ENCODE results near the gene PLA2G12A.

The PLA2G12A gene

GRCh38 chr4:109676886-109677285 lies 53.0 kb downstream of the PLA2G12A start:
- DNase-seq (ENCODE audit: low read depth), result no peak

DNA sequence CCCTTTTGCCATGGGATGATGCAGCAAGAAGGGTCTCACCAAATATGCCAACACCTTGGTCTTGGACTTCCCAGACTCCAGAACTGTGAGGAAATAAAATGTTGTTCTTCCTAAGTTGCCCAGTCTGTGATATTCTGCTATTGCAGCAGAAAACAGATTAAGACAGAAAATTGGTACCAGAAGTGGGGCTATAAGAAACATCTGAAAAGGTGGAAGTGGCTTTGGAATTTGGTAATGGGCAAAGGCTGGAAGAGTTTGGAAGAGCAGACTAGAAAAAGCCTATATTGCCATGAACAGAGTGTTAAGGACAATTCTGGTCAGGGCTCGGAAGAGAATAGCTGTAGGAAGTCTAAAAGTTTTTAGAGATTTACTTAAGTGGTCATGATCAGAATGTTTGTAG lies 54.0 kb downstream of the PLA2G12A start:
- DNase-seq (ENCODE audit: low read depth), result no peak

- no peak for DNase-seq (ENCODE audit: low read depth)
Observed at GRCh38 chr4:109675181-109675580, 54.7 kb downstream of the PLA2G12A start.

- DNase-seq (ENCODE audit: low read depth), result no peak
Observed at GRCh38 chr4:109673303-109673702, 56.6 kb downstream of the PLA2G12A start.

- no peak for DNase-seq (ENCODE audit: low read depth)
Observed at GRCh38 chr4:109672169-109672930, 57.5 kb downstream of the PLA2G12A start.

DNA sequence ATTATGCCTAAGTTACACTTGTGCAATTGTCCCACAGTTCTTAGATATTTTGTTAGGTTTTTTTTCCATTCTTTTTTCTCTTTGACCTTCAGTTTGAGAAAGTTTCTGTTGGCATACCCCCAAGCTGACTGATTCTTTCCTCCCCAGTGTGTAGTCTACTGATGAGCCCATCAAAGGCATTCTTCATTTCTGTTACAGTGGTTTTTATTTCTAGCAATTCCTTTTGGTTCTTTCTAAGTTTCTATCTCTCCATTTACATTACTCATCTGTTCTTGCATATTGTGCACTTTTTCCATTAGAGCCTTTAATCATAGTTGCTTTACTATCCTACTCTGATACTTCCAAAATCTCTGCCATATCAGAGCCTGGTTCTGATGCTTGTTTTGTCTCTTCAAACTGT lies 58.5 kb downstream of the PLA2G12A start:
- DNase-seq (ENCODE audit: low read depth), result no peak

DNA sequence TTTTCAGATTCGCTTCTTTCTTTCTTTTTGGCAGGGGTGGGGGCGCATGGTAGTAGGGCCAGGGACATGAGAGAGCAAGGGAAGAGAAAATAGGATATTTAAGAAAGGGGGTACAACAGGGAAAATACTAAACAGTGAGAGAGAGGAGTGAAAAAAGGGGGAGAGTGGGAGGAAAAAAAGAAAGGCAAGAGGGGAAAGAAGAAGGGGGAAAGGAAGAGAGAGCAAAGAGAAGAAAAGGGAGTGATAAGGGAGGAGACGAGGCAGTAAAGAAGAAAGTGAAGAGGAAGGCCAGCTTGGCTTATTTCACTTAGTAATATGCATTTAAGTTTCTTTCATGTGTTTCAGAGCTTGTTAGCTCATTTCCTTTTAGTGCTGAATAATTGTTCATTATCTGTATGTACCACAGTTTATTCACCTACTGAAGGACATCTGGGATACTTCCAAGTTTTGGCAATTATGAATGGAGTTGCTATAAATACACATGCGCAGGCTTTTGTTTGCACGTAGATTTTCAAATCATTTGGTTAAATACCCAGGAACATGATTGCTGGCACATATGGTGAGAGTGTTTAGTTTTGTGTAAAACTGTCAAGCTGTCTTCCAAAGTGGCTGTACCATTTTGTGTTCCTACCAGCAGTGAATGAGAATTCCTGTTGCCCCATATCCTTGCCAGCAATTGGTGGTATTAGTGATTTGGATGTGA lies 63.9 kb downstream of the PLA2G12A start:
- DNase-seq (ENCODE audit: low read depth), result no peak

DNA sequence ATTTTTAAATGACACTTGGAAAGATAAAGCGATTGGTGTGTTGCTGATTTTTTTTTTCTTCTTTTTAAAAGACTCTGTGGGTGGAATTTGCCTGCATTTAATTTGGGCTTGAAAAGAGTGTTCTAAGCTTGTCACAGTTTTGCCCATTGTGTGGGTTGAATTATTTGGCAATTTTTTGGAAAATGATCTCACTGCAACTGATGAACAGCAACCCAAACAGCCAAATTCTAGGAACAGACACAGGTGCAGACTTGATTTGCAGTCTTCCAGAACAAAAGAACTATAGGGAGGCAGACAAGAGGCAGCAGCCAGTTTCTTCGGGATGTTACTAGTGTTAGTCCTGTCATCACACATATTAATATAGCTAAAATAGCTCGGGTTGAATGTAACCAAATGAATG lies 67.1 kb downstream of the PLA2G12A start:
- DNase-seq (ENCODE audit: low read depth), result no peak

GRCh38 chr4:109662116-109662515 lies 67.8 kb downstream of the PLA2G12A start:
- no peak for DNase-seq (ENCODE audit: low read depth)

Measured in GM04504 (cell line).